NCI-H2196 treated with DMSO at 0.1 percent for 48 hours (cell line): ENCODE results near the gene BACH2.
A peak's percentile ranks its signal among the peaks of the same experiment; 100 is the strongest.
"Not testable (repeated sequence)": the region's sequence is repeated elsewhere in the genome, so short reads cannot be mapped to it uniquely, and the experiment has no call there.

ENCODE experiments used
- DNase-seq: peaks from one replicate; lab custom pipeline; 2025; ENCODE audit not compliant: unreplicated experiment; lab: John Stamatoyannopoulos, UW

The BACH2 gene

DNA sequence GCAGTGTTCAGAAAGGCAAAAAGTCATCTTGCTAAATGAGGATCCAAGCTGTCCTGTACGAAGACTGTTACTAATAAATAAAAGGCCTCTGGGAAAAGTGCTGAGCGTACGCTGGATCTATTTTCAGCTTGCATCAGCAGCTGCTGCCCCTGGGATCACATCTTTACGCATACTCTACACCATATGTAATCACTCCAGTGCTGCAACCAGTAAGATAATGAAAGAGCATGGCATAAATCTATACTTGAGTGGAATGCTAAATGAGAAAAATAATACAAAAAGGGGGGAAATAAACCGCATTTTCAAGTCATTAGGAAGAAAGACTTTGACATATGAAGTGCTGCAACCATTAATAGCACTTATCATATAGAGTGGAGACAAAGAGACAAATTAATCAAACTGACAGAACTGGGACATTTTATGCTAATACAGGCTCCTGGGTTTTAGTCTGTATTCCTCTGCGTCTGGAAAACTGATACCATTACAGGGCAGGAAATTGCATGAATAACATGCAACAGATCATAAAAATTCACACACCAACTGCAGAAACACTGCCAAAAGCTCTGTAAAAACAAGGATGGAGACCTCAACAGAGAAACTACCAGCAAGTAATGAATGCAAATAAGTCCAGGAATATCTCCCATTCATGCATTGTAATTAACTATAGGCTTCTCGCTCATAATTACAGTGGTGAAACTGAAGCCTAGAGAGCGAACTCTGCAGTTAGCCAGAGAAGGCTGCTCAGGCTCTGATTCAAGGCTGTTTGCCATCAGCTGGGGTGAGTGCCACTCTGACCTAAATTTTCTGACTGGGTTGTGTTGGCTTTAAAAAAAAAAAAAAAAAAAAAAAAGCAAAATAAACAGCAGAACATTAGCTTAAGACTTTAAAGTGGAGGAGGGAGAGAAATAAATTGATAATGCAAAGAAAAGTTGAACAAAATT, 318.6 kb downstream of the BACH2 start:
- no peak for DNase-seq

- DNase-seq = no peak
Measured at GRCh38 chr6:89976694-89977020, 320.0 kb downstream of the BACH2 start.

- no peak for DNase-seq
Measured at GRCh38 chr6:89975991-89976693, 320.5 kb downstream of the BACH2 start.

- DNase-seq = no peak
Measured at GRCh38 chr6:89975366-89975765, 321.3 kb downstream of the BACH2 start.

GRCh38 chr6:89974834-89975233, 321.8 kb downstream of the BACH2 start:
- no peak for DNase-seq

- DNase-seq = no peak
Measured at GRCh38 chr6:89972025-89972381, 324.6 kb downstream of the BACH2 start.

GRCh38 chr6:89971338-89972024, 325.2 kb downstream of the BACH2 start:
- DNase-seq = not testable (repeated sequence)

DNA sequence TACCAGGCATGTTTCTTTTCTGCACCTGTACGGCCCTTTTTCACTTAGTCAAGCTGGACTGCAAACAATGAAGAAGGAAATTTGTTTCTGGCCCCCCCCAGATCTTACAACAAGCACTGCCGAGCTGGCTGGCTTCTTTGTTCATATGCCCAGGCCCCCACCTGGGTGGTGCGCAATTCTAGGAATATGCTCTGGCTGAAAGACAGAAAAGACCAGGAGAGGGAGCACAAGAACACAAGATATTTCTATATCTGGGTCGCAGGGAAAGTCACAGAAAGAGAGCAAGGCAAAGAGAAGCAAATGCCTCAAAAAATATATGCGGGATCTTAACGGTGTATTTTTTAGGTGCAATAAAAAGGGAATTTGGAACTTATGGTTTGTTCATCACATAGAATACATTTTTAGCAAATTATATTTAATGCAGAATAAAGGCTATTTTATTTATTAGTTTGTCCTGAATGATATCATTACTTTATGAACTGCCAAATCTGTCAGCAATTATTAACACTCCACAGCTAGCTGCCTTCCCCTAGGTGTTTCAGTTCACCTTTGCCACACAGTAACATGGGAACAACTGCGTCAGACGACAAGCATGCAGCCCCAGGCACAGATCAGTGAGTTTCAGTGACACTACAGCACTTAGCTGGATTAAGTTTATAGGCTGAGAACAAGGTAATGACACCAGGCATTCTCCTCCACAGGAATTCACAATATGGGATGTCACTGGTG, 325.9 kb downstream of the BACH2 start:
- peak; percentile 59 for DNase-seq

GRCh38 chr6:89970072-89970471, 326.6 kb downstream of the BACH2 start:
- DNase-seq = no peak

DNA sequence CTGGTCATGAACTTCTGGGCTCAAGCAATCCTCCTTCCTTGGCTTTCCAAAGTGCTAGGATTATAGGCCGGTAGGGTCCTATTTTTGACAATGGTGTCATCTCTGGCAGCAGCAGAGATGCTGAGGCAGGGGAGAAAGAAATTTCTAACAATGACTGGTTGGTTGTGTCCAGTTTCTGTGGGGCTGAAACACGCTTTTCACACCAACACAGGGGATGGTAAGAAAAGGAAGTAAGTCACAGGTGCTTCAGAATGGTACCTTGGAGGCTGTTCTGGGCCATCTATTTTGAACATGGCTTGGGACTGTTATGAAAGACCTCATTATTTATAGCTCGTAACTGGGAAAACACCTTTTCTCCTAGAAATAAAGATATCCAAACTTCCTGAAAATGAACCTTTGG, 329.7 kb downstream of the BACH2 start:
- no peak for DNase-seq

GRCh38 chr6:89966228-89966544, 330.5 kb downstream of the BACH2 start:
- no peak for DNase-seq

DNA sequence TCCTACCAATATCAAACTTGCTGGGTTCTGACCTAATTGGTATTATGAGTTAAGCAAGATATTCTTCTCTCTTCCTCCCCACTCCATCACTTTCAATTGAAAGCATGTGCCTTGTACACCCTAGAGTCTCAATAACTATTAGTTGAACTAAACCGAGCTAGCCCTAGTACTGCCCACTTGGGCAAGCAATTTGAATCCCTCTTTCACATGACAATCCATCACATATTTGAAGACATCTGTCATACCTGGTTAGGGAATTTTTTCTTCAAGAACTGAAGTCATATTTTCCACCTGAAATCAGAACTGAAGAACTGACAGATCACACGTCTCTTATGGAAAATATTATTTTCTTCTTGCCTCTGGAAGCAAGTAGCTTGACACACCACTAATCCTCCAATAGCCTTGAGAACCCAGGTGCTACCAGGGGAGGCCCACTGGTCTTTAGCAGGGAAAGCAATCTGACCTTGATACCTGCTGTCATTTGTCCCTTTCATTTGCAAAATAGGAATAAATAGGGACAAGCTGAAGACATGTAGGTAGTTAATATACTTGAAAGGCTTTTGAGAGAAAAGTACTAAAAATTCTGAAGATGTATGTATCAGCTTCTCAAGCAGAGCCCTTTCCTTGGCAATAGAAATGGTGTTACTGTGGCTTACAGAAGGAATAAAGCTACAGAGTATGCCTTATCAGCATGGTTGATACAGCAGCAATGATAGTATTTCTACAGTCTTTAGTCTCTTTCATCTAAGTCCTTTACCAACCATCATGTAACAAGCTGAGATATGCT, 331.0 kb downstream of the BACH2 start:
- no peak for DNase-seq

DNA sequence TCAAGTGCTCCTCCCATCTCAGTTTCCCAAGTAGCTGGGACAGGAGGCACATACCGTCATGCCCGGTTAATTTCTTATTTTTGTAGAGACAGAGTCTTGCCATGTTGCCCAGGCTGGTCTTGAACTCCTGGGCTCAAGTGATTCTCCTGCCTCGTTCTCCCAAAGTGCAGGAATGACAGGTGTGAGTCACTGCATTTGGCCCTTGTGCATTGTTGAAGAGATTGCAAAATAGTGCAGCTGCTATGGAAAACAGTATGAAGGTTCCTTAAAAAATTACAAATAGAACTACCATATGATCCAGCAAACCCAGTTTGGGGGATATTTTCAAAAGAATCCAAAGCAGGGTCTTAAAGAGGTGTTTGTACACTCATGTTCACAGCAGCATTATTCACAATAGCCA, 333.3 kb downstream of the BACH2 start:
- no peak for DNase-seq

DNA sequence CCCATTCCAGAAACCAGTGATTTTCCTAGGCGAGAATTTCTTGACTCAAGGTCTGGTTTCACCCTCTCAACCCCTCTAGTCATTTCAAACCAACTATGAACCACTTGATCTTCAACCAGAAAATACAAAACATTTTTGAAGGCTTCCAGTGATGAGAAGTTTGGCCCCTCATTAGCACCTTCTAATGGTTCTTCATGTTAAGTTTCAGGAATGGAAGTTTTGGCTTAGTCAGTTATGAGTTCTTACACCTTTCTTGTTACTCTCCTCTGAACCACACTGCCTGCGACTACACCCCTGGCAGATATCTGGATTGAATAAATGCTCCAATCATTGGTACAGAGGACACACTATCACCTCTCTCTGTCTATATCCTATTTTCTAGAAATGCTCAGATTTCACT, 335.2 kb downstream of the BACH2 start:
- no peak for DNase-seq

GRCh38 chr6:89959883-89960282, 336.8 kb downstream of the BACH2 start:
- no peak for DNase-seq

- DNase-seq = no peak
Measured at GRCh38 chr6:89956182-89956581, 340.5 kb downstream of the BACH2 start.

- DNase-seq = no peak
Measured at GRCh38 chr6:89955364-89955763, 341.3 kb downstream of the BACH2 start.

DNA sequence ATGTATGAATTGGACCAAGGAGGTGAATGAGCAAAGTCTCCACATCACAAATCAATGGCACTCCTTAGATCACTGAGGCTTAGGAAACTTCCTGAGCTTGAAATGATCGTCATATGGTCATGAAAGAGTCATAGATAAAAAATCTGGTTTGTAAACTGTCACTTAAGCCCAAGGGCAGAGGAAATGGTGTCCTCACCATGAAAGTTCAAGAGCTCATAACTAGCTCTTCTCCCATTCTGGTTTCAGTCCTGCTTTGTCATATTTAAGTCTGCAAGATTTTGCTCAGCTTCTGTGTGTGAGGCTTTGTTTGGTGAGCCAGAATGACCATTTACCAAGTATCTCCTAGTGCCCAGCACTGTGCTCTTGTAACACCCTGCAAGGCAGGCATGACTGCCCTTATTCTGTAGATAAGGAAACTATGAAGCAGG, 341.9 kb downstream of the BACH2 start:
- no peak for DNase-seq

- DNase-seq = no peak
Measured at GRCh38 chr6:89952686-89953085, 344.0 kb downstream of the BACH2 start.

DNA sequence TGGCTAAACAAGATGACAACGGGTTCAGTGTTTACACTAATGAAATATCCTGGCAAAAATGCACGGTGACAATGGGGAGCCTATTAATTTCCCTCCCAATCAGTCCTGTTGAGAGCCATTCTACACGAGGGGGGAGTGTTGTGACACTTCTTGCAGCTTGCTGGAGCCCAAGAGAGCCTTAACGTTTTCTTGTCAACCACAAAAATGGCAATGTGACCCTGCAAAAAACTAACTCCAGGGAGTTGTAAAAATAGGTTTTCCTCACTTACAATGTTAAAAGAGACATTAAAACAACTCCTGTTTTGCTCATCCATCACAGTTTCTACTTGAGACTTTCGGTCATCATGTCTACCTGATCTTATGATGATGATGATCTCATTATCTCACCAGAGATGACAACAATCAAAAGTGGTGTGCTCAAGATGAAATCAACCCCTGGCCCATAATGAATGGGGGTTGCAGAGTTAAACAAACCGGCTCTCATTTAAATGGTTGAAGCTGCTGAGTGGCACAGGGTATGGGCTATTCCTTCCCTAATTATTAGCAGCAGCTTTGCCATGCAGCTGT, 344.5 kb downstream of the BACH2 start:
- DNase-seq = no peak
